Suprapubic skin (tissue), 4 donors: ENCODE measurements around the gene PHKB. TPM values are rescaled to one million over a fixed set of nuclear protein-coding genes. Genes with fewer than 3 reads are reported as not detected.

Source experiments
- DNase-seq, 2 donors: peaks; one replicate each; pipeline ENCODE4 v3.0.0-alpha.2; 2019; ENCODE audit warnings: low spot score in 2 of 2
- H3K27ac ChIP-seq: fragments of 200-600 bp; sonication (generic); one replicate; pipeline ENCODE4 v1.5.1; 2019
- H3K27me3 ChIP-seq: fragments of 200-600 bp; sonication (generic); one replicate; pipeline ENCODE4 v1.5.1; 2019
- H3K36me3 ChIP-seq: fragments of 200-600 bp; sonication (generic); one replicate; pipeline ENCODE4 v1.5.1; 2019
- H3K4me1 ChIP-seq: fragments of 200-600 bp; sonication (generic); one replicate; pipeline ENCODE4 v1.5.1; 2019
- H3K4me3 ChIP-seq: fragments of 200-600 bp; sonication (generic); one replicate; pipeline ENCODE4 v1.5.1; 2019; ENCODE audit warnings: mild to moderate bottlenecking
- H3K9me3 ChIP-seq: fragments of 200-600 bp; sonication (generic); one replicate; pipeline ENCODE4 v1.5.1; 2019
- CTCF ChIP-seq, 2 donors: fragments of 200-600 bp in 1 of 2; fragments of 450-650 bp in 1 of 2; sonication (generic) in 1 of 2; IDR thresholded peaks; one replicate each; pipeline ENCODE4 v1.5.1; 2016 to 2019; ENCODE audit warnings: antibody characterized with exemption in 2 of 2, mild to moderate bottlenecking in 1 of 2, moderate library complexity in 1 of 2
- EP300 ChIP-seq: sonication (generic); formaldehyde crosslinking; IDR thresholded peaks from one replicate; pipeline ENCODE4 v1.6.1; 2017; ENCODE audit warnings: antibody characterized with exemption
- POLR2A ChIP-seq, 2 donors: fragments of 450-650 bp; IDR thresholded peaks; one replicate each; pipeline ENCODE4 v1.6.1; 2017; ENCODE audit warnings: antibody characterized with exemption in 2 of 2, mild to moderate bottlenecking in 2 of 2, moderate library complexity in 2 of 2
- POLR2AphosphoS5 ChIP-seq, 3 donors: sonication (generic); formaldehyde crosslinking; IDR thresholded peaks; one replicate each; pipeline ENCODE4 v1.6.1; 2017; ENCODE audit warnings: antibody characterized with exemption in 3 of 3
- WGBS: methylation state at CpG from one replicate; pipeline ENCODE4 v1.1.5; 2018; 5-methylcytosine and 5-hydroxymethylcytosine counted together
- total RNA-seq, 4 donors: library from RNA; depleted of rRNA; stranded (reverse); fragments of >200 nt; gene quantifications; one replicate each; pipeline ENCODE4 v1.1.0, GENCODE V29; 2016

The PHKB gene
- total RNA-seq, 4 donors from 2014 or later = 28.7 to 92.9 (median 43.1) TPM

DNA sequence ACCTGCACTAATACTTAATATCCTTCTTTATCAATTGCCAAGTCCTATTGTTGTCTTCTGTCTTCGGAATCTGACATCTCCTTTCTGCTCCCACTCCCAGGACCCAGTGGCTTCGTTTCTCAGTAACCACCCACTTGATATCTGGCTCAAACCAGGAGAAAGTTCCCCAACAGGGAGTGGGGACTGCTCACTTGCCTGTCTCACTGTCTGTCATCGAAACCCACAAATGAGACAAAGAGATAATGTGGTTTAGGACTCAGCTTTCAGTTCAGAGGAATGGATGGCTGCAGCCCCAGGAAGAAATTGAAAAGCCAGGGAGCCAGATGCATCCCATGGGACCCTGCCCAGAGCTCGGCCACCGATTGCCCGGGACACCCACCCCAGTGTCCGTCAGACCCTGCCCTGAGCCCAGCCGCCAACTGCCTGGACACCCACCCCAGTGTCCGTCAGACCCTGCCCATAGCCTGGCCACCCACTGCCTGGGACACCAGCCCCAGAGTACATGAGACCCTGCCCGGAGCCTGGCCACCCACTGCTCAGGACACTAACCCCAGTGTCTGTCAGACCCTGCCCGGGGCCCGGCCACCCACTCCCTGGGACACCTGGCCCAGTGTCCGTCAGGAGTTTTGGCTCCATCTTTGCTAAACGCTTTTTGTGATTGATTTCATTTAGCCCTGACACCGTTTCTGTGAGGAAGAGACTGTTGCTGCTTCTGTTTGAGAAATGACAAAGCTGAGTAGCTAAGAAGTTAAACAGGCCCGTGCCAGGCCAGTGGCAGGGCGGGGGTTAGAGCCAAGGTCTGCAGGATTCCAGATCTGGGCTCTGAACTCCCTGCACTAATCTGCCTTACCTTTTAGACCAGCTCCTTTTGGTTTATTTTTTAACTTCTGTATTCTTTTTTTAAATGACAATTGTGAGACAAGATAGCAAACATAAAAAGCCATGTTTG is 251.4 kb downstream of the PHKB start:
- no peaks in the 10 kb centered on the region for H3K9me3 ChIP-seq
- H3K4me3 ChIP-seq = no peak overlapping the region
- no peak overlapping the region for H3K27ac ChIP-seq
- no peaks in the 10 kb centered on the region for H3K36me3 ChIP-seq
- no peak for TF ChIP-seq CTCF (IDR thresholded peaks at IDR 0.05)
- TF ChIP-seq EP300 = no peak
- TF ChIP-seq POLR2A (IDR thresholded peaks at IDR 0.05) = no peak
- no peak for TF ChIP-seq POLR2AphosphoS5 (IDR thresholded peaks at IDR 0.05)
- no peaks in the 10 kb centered on the region for H3K27me3 ChIP-seq
- no peak for DNase-seq
- 72% methylated on average over 17 of the region's 17 CpGs for WGBS
- H3K4me1 ChIP-seq = no peaks in the 10 kb centered on the region

DNA sequence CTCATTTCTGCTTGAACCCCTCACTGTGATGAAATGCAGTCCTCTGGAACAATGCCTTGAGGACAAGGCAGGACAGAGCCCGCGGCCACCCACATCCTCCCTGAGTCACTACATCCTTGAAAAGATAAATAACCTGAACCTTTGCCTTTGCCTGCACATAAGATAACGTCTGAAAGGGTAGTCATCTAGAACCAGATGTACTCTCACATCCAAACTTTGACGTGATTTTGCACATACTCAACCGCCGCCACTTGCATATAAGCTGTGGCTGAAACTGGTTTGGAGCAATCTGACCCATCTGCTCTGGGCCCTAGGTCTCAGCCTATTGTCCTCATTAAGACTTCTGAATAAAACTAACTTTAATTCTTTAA is 252.1 kb downstream of the PHKB start:
- H3K4me3 ChIP-seq = no peak overlapping the region
- WGBS = 35% methylated on average over 6 of the region's 6 CpGs
- no peaks in the 10 kb centered on the region for H3K9me3 ChIP-seq
- H3K27me3 ChIP-seq = no peaks in the 10 kb centered on the region
- DNase-seq = no peak
- no peak for TF ChIP-seq CTCF (IDR thresholded peaks at IDR 0.05)
- TF ChIP-seq EP300 = no peak
- no peak for TF ChIP-seq POLR2AphosphoS5 (IDR thresholded peaks at IDR 0.05)
- TF ChIP-seq POLR2A (IDR thresholded peaks at IDR 0.05) = no peak
- H3K27ac ChIP-seq = no peak overlapping the region
- no peaks in the 10 kb centered on the region for H3K4me1 ChIP-seq
- H3K36me3 ChIP-seq = no peaks in the 10 kb centered on the region

- DNase-seq = no peak
- Histone ChIP-seq H3K9me3 (no peaks in the 10 kb centered on the region), H3K27me3 (no peaks in the 10 kb centered on the region), H3K36me3 (no peaks in the 10 kb centered on the region), H3K27ac (no peak overlapping the region), H3K4me3 (no peak overlapping the region), H3K4me1 (no peaks in the 10 kb centered on the region)
- TF ChIP-seq POLR2A (IDR thresholded peaks at IDR 0.05) = no peak
- no peak for TF ChIP-seq CTCF (IDR thresholded peaks at IDR 0.05)
- TF ChIP-seq POLR2AphosphoS5 (IDR thresholded peaks at IDR 0.05) = no peak
- no peak for TF ChIP-seq EP300
- 51% methylated on average over 2 of the region's 2 CpGs for WGBS
These were observed 254.4 kb downstream of the PHKB start for GRCh38 chr16:47715442-47716083.

DNA sequence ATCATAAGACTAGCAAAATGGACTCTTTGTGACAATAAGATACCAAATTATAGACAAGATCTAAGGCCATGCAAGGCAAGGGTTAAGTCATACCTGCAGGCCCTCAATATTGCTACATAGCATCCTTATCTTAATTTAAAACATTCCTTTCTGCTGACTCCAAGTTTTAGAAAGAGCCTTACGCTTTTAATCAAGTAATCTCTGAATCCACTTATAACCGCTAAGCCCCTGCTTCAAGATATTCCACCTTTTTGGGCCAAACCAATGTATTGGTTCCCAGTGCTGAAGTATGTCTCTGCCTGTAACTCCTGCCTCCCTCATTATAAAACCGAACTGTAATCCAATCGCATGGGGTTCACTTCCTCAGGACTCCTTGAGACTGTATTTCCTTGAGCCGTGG is 255.4 kb downstream of the PHKB start:
- 63% methylated on average over 5 of the region's 5 CpGs for WGBS
- DNase-seq = no peak
- H3K27ac ChIP-seq = no peak overlapping the region
- TF ChIP-seq POLR2AphosphoS5 (IDR thresholded peaks at IDR 0.05) = no peak
- no peak for TF ChIP-seq CTCF (IDR thresholded peaks at IDR 0.05)
- TF ChIP-seq POLR2A (IDR thresholded peaks at IDR 0.05) = no peak
- no peak for TF ChIP-seq EP300
- no peaks in the 10 kb centered on the region for H3K9me3 ChIP-seq
- H3K4me1 ChIP-seq = no peaks in the 10 kb centered on the region
- H3K4me3 ChIP-seq = no peak overlapping the region
- H3K27me3 ChIP-seq = no peaks in the 10 kb centered on the region
- H3K36me3 ChIP-seq = no peaks in the 10 kb centered on the region

DNA sequence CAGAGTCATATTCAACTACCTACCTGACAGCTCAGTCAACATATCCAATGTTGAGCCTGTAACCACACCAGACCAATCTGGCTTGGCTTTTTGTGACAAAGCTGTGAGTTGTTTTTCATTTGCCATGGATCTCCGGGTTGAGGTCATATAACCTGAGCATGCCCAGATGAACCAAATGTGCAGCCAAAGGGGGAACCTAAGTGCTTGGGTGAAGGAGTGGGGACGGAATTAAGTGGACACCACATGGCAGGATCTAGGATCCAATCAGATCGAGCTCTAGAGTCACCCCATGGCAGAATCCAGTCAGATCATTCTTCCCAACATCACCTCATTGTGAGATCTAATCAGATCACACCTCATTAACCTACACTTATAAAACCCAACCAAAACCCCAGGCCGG is 258.6 kb downstream of the PHKB start:
- Histone ChIP-seq H3K27me3 (no peaks in the 10 kb centered on the region), H3K36me3 (no peaks in the 10 kb centered on the region), H3K4me3 (no peak overlapping the region), H3K4me1 (no peaks in the 10 kb centered on the region), H3K27ac (no peak overlapping the region), H3K9me3 (no peaks in the 10 kb centered on the region)
- TF ChIP-seq CTCF (IDR thresholded peaks at IDR 0.05) (no peak), EP300 (no peak), POLR2AphosphoS5 (IDR thresholded peaks at IDR 0.05) (no peak), POLR2A (IDR thresholded peaks at IDR 0.05) (no peak)
- DNase-seq = no peak
- WGBS = 77% methylated on average over 4 of the region's 4 CpGs
